ENCODE measurements around the gene PYROXD2. TPM values are rescaled to one million over a fixed set of nuclear protein-coding genes. Genes with fewer than 3 reads are reported as not detected.
A peak's percentile ranks its signal among the peaks of the same experiment; 100 is the strongest.
"Not testable (repeated sequence)": the region's sequence is repeated elsewhere in the genome, so short reads cannot be mapped to it uniquely, and the experiment has no call there.

PYROXD2 gene
- total and polyA plus RNA-seq, 2 experiments from 2014 or later, result 1.3 to 2.6 TPM

DNA sequence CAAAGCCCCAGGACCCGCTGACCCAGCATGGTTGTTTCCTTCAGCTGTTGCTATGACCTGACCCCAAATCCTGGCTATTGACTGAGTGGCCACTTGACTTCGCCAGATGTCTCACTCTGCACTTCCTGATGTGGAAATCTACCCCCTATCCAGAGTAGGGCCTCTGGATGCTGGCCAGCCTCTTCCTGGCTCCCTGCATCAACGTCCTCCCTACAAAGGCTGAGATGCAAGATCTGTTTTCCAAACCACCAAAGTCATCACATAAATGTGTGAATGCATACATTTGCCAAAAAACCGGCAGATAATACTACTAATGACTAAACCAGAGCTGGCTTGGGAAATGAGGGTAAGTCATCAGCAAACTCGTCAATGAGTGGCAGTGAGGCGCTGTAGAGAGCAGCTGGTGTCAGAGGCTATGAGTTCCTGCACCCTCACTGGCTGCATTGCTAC lies 70.4 kb downstream of the PYROXD2 start:
- no peak overlapping the region for H3K4me2 ChIP-seq
- no peaks in the 10 kb centered on the region for H3K9me2 ChIP-seq (ENCODE audit: insufficient read depth)
- no peaks in the 10 kb centered on the region for H3K4me1 ChIP-seq (ENCODE audit: insufficient read depth)
- TF ChIP-seq STAT1 (IDR thresholded peaks at IDR 0.05; ENCODE audit: unreplicated experiment), result no peak
- H3F3A ChIP-seq (replicated peaks; ENCODE audit: low read depth), result no peaks in the 10 kb centered on the region
- no peaks in the 10 kb centered on the region for H3K4me1 Mint-ChIP-seq
- no peak overlapping the region for H3K4me3 ChIP-seq
- 0 out of 2 replicates have a peak, but pooled peaks cover 3% of the 10 kb centered on the region for H3K36me3 ChIP-seq (ENCODE audit: insufficient read depth)
- no peak for DNase-seq (ENCODE audit: low spot score)
- no peak overlapping the region for H3K27ac ChIP-seq (ENCODE audit: low read depth)
- peaks cover 29% of the 10 kb centered on the region for H3K9me3 Mint-ChIP-seq
- H3K27me3 Mint-ChIP-seq (ENCODE audit: insufficient read depth, low read depth, poor library complexity), result peaks cover 4% of the 10 kb centered on the region
- ATAC-seq, result no peak
- no peak overlapping the region for H3K4me3 Mint-ChIP-seq
- peaks cover 18% of the 10 kb centered on the region for H3K36me3 Mint-ChIP-seq (ENCODE audit: low read depth)
- H3K27ac Mint-ChIP-seq, result no peak overlapping the region
- no peak overlapping the region for H2AFZ ChIP-seq
- H4K20me1 ChIP-seq (replicated peaks; ENCODE audit: insufficient read depth), result no peaks in the 10 kb centered on the region
- H3K27me3 ChIP-seq (ENCODE audit: insufficient read depth), result no peaks in the 10 kb centered on the region
- H3K79me2 ChIP-seq (replicated peaks; ENCODE audit: insufficient read depth), result no peaks in the 10 kb centered on the region

DNA sequence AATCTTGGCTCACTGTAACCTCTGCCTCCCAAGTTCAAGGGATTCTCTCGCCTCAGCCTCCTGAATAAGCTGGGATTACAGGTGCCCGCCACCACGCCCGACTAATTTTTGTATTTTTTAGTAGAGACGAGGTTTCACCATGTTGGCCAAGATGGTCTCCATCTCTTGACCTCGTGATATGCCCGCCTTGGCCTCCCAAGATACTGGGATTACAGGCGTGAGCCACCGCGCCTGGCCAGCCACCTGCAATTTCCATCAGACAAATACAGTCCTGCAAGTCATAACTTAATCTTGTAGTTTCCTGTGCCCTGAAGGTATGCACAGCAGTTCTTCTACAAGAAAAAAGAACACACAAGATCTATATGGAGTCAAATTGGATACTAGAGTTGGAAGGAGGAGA lies 73.3 kb downstream of the PYROXD2 start:
- H3K36me3 Mint-ChIP-seq (ENCODE audit: low read depth); H3K36me3 ChIP-seq (ENCODE audit: insufficient read depth); H3F3A ChIP-seq (replicated peaks; ENCODE audit: low read depth); H3K9me2 ChIP-seq (ENCODE audit: insufficient read depth); H3K27ac Mint-ChIP-seq; H3K4me1 ChIP-seq (ENCODE audit: insufficient read depth); ATAC-seq; H3K4me3 Mint-ChIP-seq; H3K27ac ChIP-seq (ENCODE audit: low read depth); H3K27me3 ChIP-seq (ENCODE audit: insufficient read depth); H3K79me2 ChIP-seq (replicated peaks; ENCODE audit: insufficient read depth); H3K27me3 Mint-ChIP-seq (ENCODE audit: insufficient read depth, low read depth, poor library complexity); H2AFZ ChIP-seq; DNase-seq (ENCODE audit: low spot score); H3K4me3 ChIP-seq; H4K20me1 ChIP-seq (replicated peaks; ENCODE audit: insufficient read depth); H3K4me1 Mint-ChIP-seq; H3K4me2 ChIP-seq: not testable (repeated sequence)
- peaks cover 11% of the 10 kb centered on the region for H3K9me3 Mint-ChIP-seq

DNA sequence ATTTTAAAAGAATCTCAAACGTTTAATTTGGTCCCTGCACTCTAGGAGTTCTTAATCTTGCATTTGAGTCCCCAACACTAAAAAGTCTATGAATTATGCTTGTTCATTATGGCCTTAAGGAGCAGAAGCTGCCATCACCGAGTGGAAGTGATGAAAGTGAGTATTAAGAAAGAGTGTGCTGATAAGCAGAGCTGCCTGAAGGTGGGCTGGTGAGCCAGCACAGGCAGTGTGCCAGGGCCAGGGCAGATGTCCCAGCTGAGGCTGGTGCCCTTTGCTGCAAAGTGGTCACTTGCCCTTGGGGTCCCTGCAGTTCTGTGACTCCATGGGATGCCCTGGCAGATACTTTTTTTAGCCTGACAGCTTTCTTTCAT lies 74.1 kb downstream of the PYROXD2 start:
- H3K4me1 Mint-ChIP-seq, result no peaks in the 10 kb centered on the region
- H3K4me2 ChIP-seq, result no peak overlapping the region
- H3K4me3 ChIP-seq, result no peak overlapping the region
- no peaks in the 10 kb centered on the region for H3K79me2 ChIP-seq (replicated peaks; ENCODE audit: insufficient read depth)
- peaks cover 8% of the 10 kb centered on the region for H3K27me3 Mint-ChIP-seq (ENCODE audit: insufficient read depth, low read depth, poor library complexity)
- no peak overlapping the region for H3K27ac ChIP-seq (ENCODE audit: low read depth)
- no peaks in the 10 kb centered on the region for H3K9me2 ChIP-seq (ENCODE audit: insufficient read depth)
- peak; percentile 57 for ATAC-seq
- peaks cover under 1% of the 10 kb centered on the region; the same call in 2 of the 3 replicates for H3K36me3 Mint-ChIP-seq (ENCODE audit: low read depth)
- no peak for DNase-seq (ENCODE audit: low spot score)
- peaks cover 3% of the 10 kb centered on the region; the same call in 2 of the 3 replicates for H3K9me3 Mint-ChIP-seq
- no peaks in the 10 kb centered on the region for H3K36me3 ChIP-seq (ENCODE audit: insufficient read depth)
- H2AFZ ChIP-seq, result no peak overlapping the region
- H3F3A ChIP-seq (replicated peaks; ENCODE audit: low read depth), result no peaks in the 10 kb centered on the region
- H3K4me3 Mint-ChIP-seq, result no peak overlapping the region
- no peaks in the 10 kb centered on the region for H3K27me3 ChIP-seq (ENCODE audit: insufficient read depth)
- H3K4me1 ChIP-seq (ENCODE audit: insufficient read depth), result no peaks in the 10 kb centered on the region
- H4K20me1 ChIP-seq (replicated peaks; ENCODE audit: insufficient read depth), result no peaks in the 10 kb centered on the region
- H3K27ac Mint-ChIP-seq, result no peak overlapping the region
- TF ChIP-seq, protein P1, sequence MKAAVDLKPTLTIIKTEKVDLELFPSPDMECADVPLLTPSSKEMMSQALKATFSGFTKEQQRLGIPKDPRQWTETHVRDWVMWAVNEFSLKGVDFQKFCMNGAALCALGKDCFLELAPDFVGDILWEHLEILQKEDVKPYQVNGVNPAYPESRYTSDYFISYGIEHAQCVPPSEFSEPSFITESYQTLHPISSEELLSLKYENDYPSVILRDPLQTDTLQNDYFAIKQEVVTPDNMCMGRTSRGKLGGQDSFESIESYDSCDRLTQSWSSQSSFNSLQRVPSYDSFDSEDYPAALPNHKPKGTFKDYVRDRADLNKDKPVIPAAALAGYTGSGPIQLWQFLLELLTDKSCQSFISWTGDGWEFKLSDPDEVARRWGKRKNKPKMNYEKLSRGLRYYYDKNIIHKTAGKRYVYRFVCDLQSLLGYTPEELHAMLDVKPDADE (IDR thresholded peaks at IDR 0.05), result no peak
- TF ChIP-seq CREB1 (CRISPR knock-in tag; IDR thresholded peaks at IDR 0.05; ENCODE audit: low read depth) (no peak), NANOG (IDR thresholded peaks at IDR 0.05; ENCODE audit: borderline replicate concordance) (no peak), ZNF331 (CRISPR knock-in tag; IDR thresholded peaks at IDR 0.05; ENCODE audit: low read depth) (no peak), POLR2AphosphoS5 (IDR thresholded peaks at IDR 0.05; ENCODE audit: low read depth) (no peak), STAT1 (IDR thresholded peaks at IDR 0.05; ENCODE audit: unreplicated experiment) (no peak)
- TF ChIP-seq, protein P2, sequence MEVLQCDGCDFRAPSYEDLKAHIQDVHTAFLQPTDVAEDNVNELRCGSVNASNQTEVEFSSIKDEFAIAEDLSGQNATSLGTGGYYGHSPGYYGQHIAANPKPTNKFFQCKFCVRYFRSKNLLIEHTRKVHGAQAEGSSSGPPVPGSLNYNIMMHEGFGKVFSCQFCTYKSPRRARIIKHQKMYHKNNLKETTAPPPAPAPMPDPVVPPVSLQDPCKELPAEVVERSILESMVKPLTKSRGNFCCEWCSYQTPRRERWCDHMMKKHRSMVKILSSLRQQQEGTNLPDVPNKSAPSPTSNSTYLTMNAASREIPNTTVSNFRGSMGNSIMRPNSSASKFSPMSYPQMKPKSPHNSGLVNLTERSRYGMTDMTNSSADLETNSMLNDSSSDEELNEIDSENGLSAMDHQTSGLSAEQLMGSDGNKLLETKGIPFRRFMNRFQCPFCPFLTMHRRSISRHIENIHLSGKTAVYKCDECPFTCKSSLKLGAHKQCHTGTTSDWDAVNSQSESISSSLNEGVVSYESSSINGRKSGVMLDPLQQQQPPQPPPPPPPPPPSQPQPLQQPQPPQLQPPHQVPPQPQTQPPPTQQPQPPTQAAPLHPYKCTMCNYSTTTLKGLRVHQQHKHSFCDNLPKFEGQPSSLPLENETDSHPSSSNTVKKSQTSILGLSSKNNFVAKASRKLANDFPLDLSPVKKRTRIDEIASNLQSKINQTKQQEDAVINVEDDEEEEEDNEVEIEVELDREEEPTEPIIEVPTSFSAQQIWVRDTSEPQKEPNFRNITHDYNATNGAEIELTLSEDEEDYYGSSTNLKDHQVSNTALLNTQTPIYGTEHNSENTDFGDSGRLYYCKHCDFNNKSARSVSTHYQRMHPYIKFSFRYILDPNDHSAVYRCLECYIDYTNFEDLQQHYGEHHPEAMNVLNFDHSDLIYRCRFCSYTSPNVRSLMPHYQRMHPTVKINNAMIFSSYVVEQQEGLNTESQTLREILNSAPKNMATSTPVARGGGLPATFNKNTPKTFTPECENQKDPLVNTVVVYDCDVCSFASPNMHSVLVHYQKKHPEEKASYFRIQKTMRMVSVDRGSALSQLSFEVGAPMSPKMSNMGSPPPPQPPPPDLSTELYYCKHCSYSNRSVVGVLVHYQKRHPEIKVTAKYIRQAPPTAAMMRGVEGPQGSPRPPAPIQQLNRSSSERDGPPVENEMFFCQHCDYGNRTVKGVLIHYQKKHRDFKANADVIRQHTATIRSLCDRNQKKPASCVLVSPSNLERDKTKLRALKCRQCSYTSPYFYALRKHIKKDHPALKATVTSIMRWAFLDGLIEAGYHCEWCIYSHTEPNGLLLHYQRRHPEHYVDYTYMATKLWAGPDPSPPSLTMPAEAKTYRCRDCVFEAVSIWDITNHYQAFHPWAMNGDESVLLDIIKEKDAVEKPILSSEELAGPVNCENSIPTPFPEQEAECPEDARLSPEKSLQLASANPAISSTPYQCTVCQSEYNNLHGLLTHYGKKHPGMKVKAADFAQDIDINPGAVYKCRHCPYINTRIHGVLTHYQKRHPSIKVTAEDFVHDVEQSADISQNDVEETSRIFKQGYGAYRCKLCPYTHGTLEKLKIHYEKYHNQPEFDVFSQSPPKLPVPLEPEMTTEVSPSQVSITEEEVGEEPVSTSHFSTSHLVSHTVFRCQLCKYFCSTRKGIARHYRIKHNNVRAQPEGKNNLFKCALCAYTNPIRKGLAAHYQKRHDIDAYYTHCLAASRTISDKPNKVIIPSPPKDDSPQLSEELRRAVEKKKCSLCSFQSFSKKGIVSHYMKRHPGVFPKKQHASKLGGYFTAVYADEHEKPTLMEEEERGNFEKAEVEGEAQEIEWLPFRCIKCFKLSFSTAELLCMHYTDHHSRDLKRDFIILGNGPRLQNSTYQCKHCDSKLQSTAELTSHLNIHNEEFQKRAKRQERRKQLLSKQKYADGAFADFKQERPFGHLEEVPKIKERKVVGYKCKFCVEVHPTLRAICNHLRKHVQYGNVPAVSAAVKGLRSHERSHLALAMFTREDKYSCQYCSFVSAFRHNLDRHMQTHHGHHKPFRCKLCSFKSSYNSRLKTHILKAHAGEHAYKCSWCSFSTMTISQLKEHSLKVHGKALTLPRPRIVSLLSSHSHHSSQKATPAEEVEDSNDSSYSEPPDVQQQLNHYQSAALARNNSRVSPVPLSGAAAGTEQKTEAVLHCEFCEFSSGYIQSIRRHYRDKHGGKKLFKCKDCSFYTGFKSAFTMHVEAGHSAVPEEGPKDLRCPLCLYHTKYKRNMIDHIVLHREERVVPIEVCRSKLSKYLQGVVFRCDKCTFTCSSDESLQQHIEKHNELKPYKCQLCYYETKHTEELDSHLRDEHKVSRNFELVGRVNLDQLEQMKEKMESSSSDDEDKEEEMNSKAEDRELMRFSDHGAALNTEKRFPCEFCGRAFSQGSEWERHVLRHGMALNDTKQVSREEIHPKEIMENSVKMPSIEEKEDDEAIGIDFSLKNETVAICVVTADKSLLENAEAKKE (CRISPR knock-in tag; IDR thresholded peaks at IDR 0.05), result no peak
- TF ChIP-seq, protein P3, sequence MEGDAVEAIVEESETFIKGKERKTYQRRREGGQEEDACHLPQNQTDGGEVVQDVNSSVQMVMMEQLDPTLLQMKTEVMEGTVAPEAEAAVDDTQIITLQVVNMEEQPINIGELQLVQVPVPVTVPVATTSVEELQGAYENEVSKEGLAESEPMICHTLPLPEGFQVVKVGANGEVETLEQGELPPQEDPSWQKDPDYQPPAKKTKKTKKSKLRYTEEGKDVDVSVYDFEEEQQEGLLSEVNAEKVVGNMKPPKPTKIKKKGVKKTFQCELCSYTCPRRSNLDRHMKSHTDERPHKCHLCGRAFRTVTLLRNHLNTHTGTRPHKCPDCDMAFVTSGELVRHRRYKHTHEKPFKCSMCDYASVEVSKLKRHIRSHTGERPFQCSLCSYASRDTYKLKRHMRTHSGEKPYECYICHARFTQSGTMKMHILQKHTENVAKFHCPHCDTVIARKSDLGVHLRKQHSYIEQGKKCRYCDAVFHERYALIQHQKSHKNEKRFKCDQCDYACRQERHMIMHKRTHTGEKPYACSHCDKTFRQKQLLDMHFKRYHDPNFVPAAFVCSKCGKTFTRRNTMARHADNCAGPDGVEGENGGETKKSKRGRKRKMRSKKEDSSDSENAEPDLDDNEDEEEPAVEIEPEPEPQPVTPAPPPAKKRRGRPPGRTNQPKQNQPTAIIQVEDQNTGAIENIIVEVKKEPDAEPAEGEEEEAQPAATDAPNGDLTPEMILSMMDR (conservative IDR thresholded peaks at IDR 0.05; ENCODE audit: low read depth in 2 of 2), result no peak
